Activated CD8-positive, alpha-beta memory T cell treated with anti-CD3 and anti-CD28 coated beads for 48 hours (primary cell): ENCODE measurements around the gene APLF.
A peak's percentile ranks its signal among the peaks of the same experiment; 100 is the strongest.
"Not testable (repeated sequence)": the region's sequence is repeated elsewhere in the genome, so short reads cannot be mapped to it uniquely, and the experiment has no call there.

Source experiments
- DNase-seq, 3 experiments: peaks; one replicate each; pipeline ENCODE4 v3.0.0-alpha.2; 2020; ENCODE audit warnings: low read depth in 2 of 3, low spot score in 2 of 3

Gene APLF

GRCh38 chr2:68441179-68441993, 26.0 kb upstream of the APLF start:
- DNase-seq = peak; percentile 47 to 80 (median 59)

- DNase-seq = no peak
These were observed 25.4 kb upstream of the APLF start for GRCh38 chr2:68441994-68442322.

- DNase-seq = not testable (repeated sequence)
These were observed 21.0 kb upstream of the APLF start for GRCh38 chr2:68446425-68446824.

- no peak for DNase-seq
These were observed 20.3 kb upstream of the APLF start for GRCh38 chr2:68447118-68447517.

- DNase-seq = no peak
These were observed 18.4 kb upstream of the APLF start for GRCh38 chr2:68448671-68449653.

- no peak for DNase-seq
These were observed 15.1 kb upstream of the APLF start for GRCh38 chr2:68452158-68452900.

- no peak for DNase-seq
These were observed 13.5 kb upstream of the APLF start for GRCh38 chr2:68453761-68454360.

GRCh38 chr2:68454719-68455118, 12.7 kb upstream of the APLF start:
- DNase-seq = no peak

- DNase-seq = no peak
These were observed 11.2 kb upstream of the APLF start for GRCh38 chr2:68456198-68456597.

GRCh38 chr2:68458981-68459380, 8.4 kb upstream of the APLF start:
- no peak for DNase-seq

- no peak for DNase-seq
These were observed 4.0 kb upstream of the APLF start for GRCh38 chr2:68463287-68463877.

GRCh38 chr2:68464651-68465050, 2.7 kb upstream of the APLF start:
- DNase-seq = no peak

- DNase-seq = no peak
These were observed 2.1 kb upstream of the APLF start for GRCh38 chr2:68465081-68465916.

GRCh38 chr2:68466361-68466777, 1.0 kb upstream of the APLF start:
- no peak for DNase-seq

- DNase-seq = peak in 1 of 3 experiments; percentile 24
These were observed 658 bp upstream of the APLF start for GRCh38 chr2:68466778-68467076.

GRCh38 chr2:68468801-68469200, 1.4 kb downstream of the APLF start:
- DNase-seq = no peak

GRCh38 chr2:68469935-68470334, 2.5 kb downstream of the APLF start:
- no peak for DNase-seq

- DNase-seq = no peak
These were observed 4.0 kb downstream of the APLF start for GRCh38 chr2:68471385-68471784.

GRCh38 chr2:68472796-68473414, 5.5 kb downstream of the APLF start:
- no peak for DNase-seq
